SK-N-SH treated with all-trans-retinoic acid at 6 μM for 48 hours (cell line): ENCODE measurements around the gene KCNMA1.
A peak's percentile ranks its signal among the peaks of the same experiment; 100 is the strongest.

Experiments used
- ATAC-seq: fragments of 200-7000 bp; cut with Tn5 transposase; 3 replicates; pipeline ENCODE4 v1.9.1; 2020; ENCODE audit warnings: mild to moderate bottlenecking, moderate library complexity
- BACH2 ChIP-seq: fragments of 250-450 bp; sonication (Bioruptor Pico); IDR thresholded peaks from 2 replicates; pipeline ENCODE4 v1.9.0; 2021; ENCODE audit warnings: mild to moderate bottlenecking, borderline replicate concordance
- CREB5 ChIP-seq: fragments of 250-450 bp; sonication (Bioruptor Pico); IDR thresholded peaks from 2 replicates; pipeline ENCODE4 v1.5.1; 2020; ENCODE audit warnings: low read depth, mild to moderate bottlenecking, moderate library complexity
- CSDC2 ChIP-seq: fragments of 250-450 bp; sonication (Bioruptor Pico); IDR thresholded peaks from 2 replicates; pipeline ENCODE4 v1.5.0; 2020; ENCODE audit warnings: mild to moderate bottlenecking, moderate library complexity
- CSRNP3 ChIP-seq: fragments of 250-450 bp; sonication (Bioruptor Pico); IDR thresholded peaks from 2 replicates; pipeline ENCODE4 v1.5.1; 2021; ENCODE audit warnings: mild to moderate bottlenecking, moderate library complexity
- ESRRG ChIP-seq: fragments of 250-450 bp; sonication (Bioruptor Pico); IDR thresholded peaks from 2 replicates; pipeline ENCODE4 v1.6.1; 2021; ENCODE audit warnings: mild to moderate bottlenecking
- GLIS3 ChIP-seq: fragments of 250-450 bp; sonication (Bioruptor Pico); IDR thresholded peaks from 2 replicates; pipeline ENCODE4 v1.5.0; 2020; ENCODE audit warnings: mild to moderate bottlenecking, moderate library complexity
- ISL1 ChIP-seq: fragments of 250-450 bp; sonication (Bioruptor Pico); IDR thresholded peaks from 2 replicates; pipeline ENCODE4 v2.1.2; 2022; ENCODE audit warnings: mild to moderate bottlenecking, moderate library complexity
- OSR1 ChIP-seq: fragments of 250-450 bp; sonication (Bioruptor Pico); IDR thresholded peaks from 2 replicates; pipeline ENCODE4 v1.8.0; 2022; ENCODE audit warnings: moderate library complexity, mild to moderate bottlenecking, inconsistent platforms
- PATZ1 ChIP-seq: fragments of 250-450 bp; sonication (Bioruptor Pico); IDR thresholded peaks from 2 replicates; pipeline ENCODE4 v1.8.0; 2020; ENCODE audit warnings: mild to moderate bottlenecking, moderate library complexity, borderline replicate concordance
- POU6F1 ChIP-seq: fragments of 250-450 bp; sonication (Bioruptor Pico); IDR thresholded peaks from 2 replicates; pipeline ENCODE4 v1.8.0; 2021; ENCODE audit warnings: low read depth, mild to moderate bottlenecking, moderate library complexity, borderline replicate concordance
- PPARA ChIP-seq: fragments of 250-450 bp; sonication (Bioruptor Pico); IDR thresholded peaks from 2 replicates; pipeline ENCODE4 v1.5.0; 2020; ENCODE audit warnings: mild to moderate bottlenecking, borderline replicate concordance
- TCF4 ChIP-seq: fragments of 250-450 bp; sonication (Bioruptor Pico); IDR thresholded peaks from 2 replicates; pipeline ENCODE4 v1.8.0; 2021; ENCODE audit warnings: mild to moderate bottlenecking, moderate library complexity, borderline replicate concordance
- TOX ChIP-seq: fragments of 250-450 bp; sonication (Bioruptor Pico); IDR thresholded peaks from 2 replicates; pipeline ENCODE4 v1.8.0; 2021; ENCODE audit warnings: mild to moderate bottlenecking, moderate library complexity, borderline replicate concordance
- TSHZ2 ChIP-seq: fragments of 250-450 bp; sonication (Bioruptor Pico); IDR thresholded peaks from 2 replicates; pipeline ENCODE4 v1.5.0; 2020; ENCODE audit warnings: mild to moderate bottlenecking, moderate library complexity
- ZC3H10 ChIP-seq: fragments of 250-450 bp; sonication (Bioruptor Pico); IDR thresholded peaks from 2 replicates; pipeline ENCODE4 v1.5.1; 2021; ENCODE audit warnings: mild to moderate bottlenecking, moderate library complexity
- ZFP3 ChIP-seq: fragments of 250-450 bp; sonication (Bioruptor Pico); IDR thresholded peaks from 2 replicates; pipeline ENCODE4 v1.5.0; 2020; ENCODE audit warnings: mild to moderate bottlenecking, moderate library complexity
- ZFP30 ChIP-seq: fragments of 450-650 bp; formaldehyde crosslinking; IDR thresholded peaks from 2 replicates; pipeline ENCODE4 v1.5.0; 2022; ENCODE audit warnings: mild to moderate bottlenecking, moderate library complexity
- ZNF70 ChIP-seq: fragments of 450-650 bp; formaldehyde crosslinking; IDR thresholded peaks from 2 replicates; pipeline ENCODE4 v1.5.0; 2020; ENCODE audit warnings: mild to moderate bottlenecking, moderate library complexity

The KCNMA1 gene

GRCh38 chr10:77196614-77197013 is 441.0 kb downstream of the KCNMA1 start:
- no peak for ATAC-seq
- no peak for TF ChIP-seq CSRNP3 (CRISPR knock-in tag)
- TF ChIP-seq ISL1 (CRISPR knock-in tag): no peak
- TF ChIP-seq OSR1: no peak
- TF ChIP-seq TOX (CRISPR knock-in tag): no peak
- no peak for TF ChIP-seq ZC3H10 (CRISPR knock-in tag)
- TF ChIP-seq POU6F1 (CRISPR knock-in tag): no peak
- TF ChIP-seq ESRRG (CRISPR knock-in tag): no peak
- TF ChIP-seq TCF4 (CRISPR knock-in tag): no peak
- no peak for TF ChIP-seq ZFP3 (CRISPR knock-in tag)
- no peak for TF ChIP-seq PPARA (CRISPR knock-in tag)
- TF ChIP-seq ZFP30 (CRISPR knock-in tag): no peak
- TF ChIP-seq CREB5: no peak
- no peak for TF ChIP-seq CSDC2 (CRISPR knock-in tag)
- no peak for TF ChIP-seq BACH2 (CRISPR knock-in tag)
- no peak for TF ChIP-seq TSHZ2 (CRISPR knock-in tag)
- TF ChIP-seq GLIS3 (CRISPR knock-in tag): no peak
- no peak for TF ChIP-seq ZNF70 (CRISPR knock-in tag)
- TF ChIP-seq PATZ1 (CRISPR knock-in tag): no peak

GRCh38 chr10:77195101-77195500 is 442.5 kb downstream of the KCNMA1 start:
- peak; percentile 96 for ATAC-seq
- TF ChIP-seq PPARA (CRISPR knock-in tag) (no peak), TOX (CRISPR knock-in tag) (peak; percentile 15; the same call in 1 of the 2 replicates), CREB5 (no peak), ISL1 (CRISPR knock-in tag) (peak; percentile 71), CSDC2 (CRISPR knock-in tag) (no peak)

- ATAC-seq: no peak
- TF ChIP-seq PATZ1 (CRISPR knock-in tag) (no peak), TSHZ2 (CRISPR knock-in tag) (no peak), ZNF70 (CRISPR knock-in tag) (no peak), CREB5 (no peak), ESRRG (CRISPR knock-in tag) (no peak)
These were observed 444.6 kb downstream of the KCNMA1 start for GRCh38 chr10:77193001-77193400.
